Measurements from ENCODE around the gene RHOBTB3.
"Not testable (repeated sequence)": the region's sequence is repeated elsewhere in the genome, so short reads cannot be mapped to it uniquely, and the experiment has no call there.

RHOBTB3 gene

GRCh38 chr5:95836971-95837370 is 105.8 kb downstream of the RHOBTB3 start:
- H3K36me3 ChIP-seq (ENCODE audit: insufficient read depth, low read depth, low read length); H3K9me3 ChIP-seq (ENCODE audit: insufficient read depth, low read depth, low read length); H3K27me3 ChIP-seq (ENCODE audit: insufficient read depth, low read length); H3K27ac ChIP-seq (ENCODE audit: low read length); H3K9ac ChIP-seq (ENCODE audit: low read depth, low read length); H3K4me3 ChIP-seq (ENCODE audit: low read length); H3K4me1 ChIP-seq (ENCODE audit: insufficient read depth, low read length): not testable (repeated sequence)

GRCh38 chr5:95837492-95837891 is 106.4 kb downstream of the RHOBTB3 start:
- Histone ChIP-seq H3K4me1 (ENCODE audit: insufficient read depth, low read length) (no peaks in the 10 kb centered on the region), H3K9me3 (ENCODE audit: insufficient read depth, low read depth, low read length) (no peaks in the 10 kb centered on the region), H3K36me3 (ENCODE audit: insufficient read depth, low read depth, low read length) (no peaks in the 10 kb centered on the region), H3K4me3 (ENCODE audit: low read length) (no peak overlapping the region), H3K27ac (ENCODE audit: low read length) (no peak overlapping the region), H3K9ac (ENCODE audit: low read depth, low read length) (no peak overlapping the region), H3K27me3 (ENCODE audit: insufficient read depth, low read length) (no peaks in the 10 kb centered on the region)

GRCh38 chr5:95838001-95838520 is 106.9 kb downstream of the RHOBTB3 start:
- no peaks in the 10 kb centered on the region for H3K9me3 ChIP-seq (ENCODE audit: insufficient read depth, low read depth, low read length)
- H3K27ac ChIP-seq (ENCODE audit: low read length): no peak overlapping the region
- H3K36me3 ChIP-seq (ENCODE audit: insufficient read depth, low read depth, low read length): no peaks in the 10 kb centered on the region
- no peak overlapping the region for H3K4me3 ChIP-seq (ENCODE audit: low read length)
- no peaks in the 10 kb centered on the region for H3K27me3 ChIP-seq (ENCODE audit: insufficient read depth, low read length)
- H3K9ac ChIP-seq (ENCODE audit: low read depth, low read length): no peak overlapping the region
- no peaks in the 10 kb centered on the region for H3K4me1 ChIP-seq (ENCODE audit: insufficient read depth, low read length)

GRCh38 chr5:95838556-95838955 is 107.4 kb downstream of the RHOBTB3 start:
- H3K4me1 ChIP-seq (ENCODE audit: insufficient read depth, low read length): no peaks in the 10 kb centered on the region
- no peak overlapping the region for H3K9ac ChIP-seq (ENCODE audit: low read depth, low read length)
- H3K27me3 ChIP-seq (ENCODE audit: insufficient read depth, low read length): no peaks in the 10 kb centered on the region
- H3K36me3 ChIP-seq (ENCODE audit: insufficient read depth, low read depth, low read length): no peaks in the 10 kb centered on the region
- H3K9me3 ChIP-seq (ENCODE audit: insufficient read depth, low read depth, low read length): no peaks in the 10 kb centered on the region
- no peak overlapping the region for H3K4me3 ChIP-seq (ENCODE audit: low read length)
- no peak overlapping the region for H3K27ac ChIP-seq (ENCODE audit: low read length)

GRCh38 chr5:95839658-95840057 is 108.5 kb downstream of the RHOBTB3 start:
- no peak overlapping the region for H3K4me3 ChIP-seq (ENCODE audit: low read length)
- H3K27me3 ChIP-seq (ENCODE audit: insufficient read depth, low read length): no peaks in the 10 kb centered on the region
- no peaks in the 10 kb centered on the region for H3K36me3 ChIP-seq (ENCODE audit: insufficient read depth, low read depth, low read length)
- no peak overlapping the region for H3K9ac ChIP-seq (ENCODE audit: low read depth, low read length)
- H3K27ac ChIP-seq (ENCODE audit: low read length): no peak overlapping the region
- no peaks in the 10 kb centered on the region for H3K9me3 ChIP-seq (ENCODE audit: insufficient read depth, low read depth, low read length)
- no peaks in the 10 kb centered on the region for H3K4me1 ChIP-seq (ENCODE audit: insufficient read depth, low read length)

- H3K36me3 ChIP-seq (ENCODE audit: insufficient read depth, low read depth, low read length): no peaks in the 10 kb centered on the region
- H3K27me3 ChIP-seq (ENCODE audit: insufficient read depth, low read length): no peaks in the 10 kb centered on the region
- H3K4me1 ChIP-seq (ENCODE audit: insufficient read depth, low read length): no peaks in the 10 kb centered on the region
- H3K9ac ChIP-seq (ENCODE audit: low read depth, low read length): no peak overlapping the region
- H3K4me3 ChIP-seq (ENCODE audit: low read length): no peak overlapping the region
- no peak overlapping the region for H3K27ac ChIP-seq (ENCODE audit: low read length)
- H3K9me3 ChIP-seq (ENCODE audit: insufficient read depth, low read depth, low read length): no peaks in the 10 kb centered on the region
Measured at GRCh38 chr5:95840956-95841705, 110.0 kb downstream of the RHOBTB3 start.

- no peaks in the 10 kb centered on the region for H3K27me3 ChIP-seq (ENCODE audit: insufficient read depth, low read length)
- H3K9me3 ChIP-seq (ENCODE audit: insufficient read depth, low read depth, low read length): no peaks in the 10 kb centered on the region
- no peaks in the 10 kb centered on the region for H3K4me1 ChIP-seq (ENCODE audit: insufficient read depth, low read length)
- H3K4me3 ChIP-seq (ENCODE audit: low read length): no peak overlapping the region
- H3K27ac ChIP-seq (ENCODE audit: low read length): no peak overlapping the region
- H3K36me3 ChIP-seq (ENCODE audit: insufficient read depth, low read depth, low read length): no peaks in the 10 kb centered on the region
- H3K9ac ChIP-seq (ENCODE audit: low read depth, low read length): no peak overlapping the region
Measured at GRCh38 chr5:95841914-95842812, 111.0 kb downstream of the RHOBTB3 start.

- H3K27ac ChIP-seq (ENCODE audit: low read length): no peak overlapping the region
- no peaks in the 10 kb centered on the region for H3K27me3 ChIP-seq (ENCODE audit: insufficient read depth, low read length)
- no peaks in the 10 kb centered on the region for H3K36me3 ChIP-seq (ENCODE audit: insufficient read depth, low read depth, low read length)
- no peak overlapping the region for H3K9ac ChIP-seq (ENCODE audit: low read depth, low read length)
- no peak overlapping the region for H3K4me3 ChIP-seq (ENCODE audit: low read length)
- H3K4me1 ChIP-seq (ENCODE audit: insufficient read depth, low read length): no peaks in the 10 kb centered on the region
- no peaks in the 10 kb centered on the region for H3K9me3 ChIP-seq (ENCODE audit: insufficient read depth, low read depth, low read length)
Measured at GRCh38 chr5:95842854-95843544, 111.9 kb downstream of the RHOBTB3 start.

- H3K4me3 ChIP-seq (ENCODE audit: low read length): no peak overlapping the region
- H3K27ac ChIP-seq (ENCODE audit: low read length): no peak overlapping the region
- H3K36me3 ChIP-seq (ENCODE audit: insufficient read depth, low read depth, low read length): no peaks in the 10 kb centered on the region
- H3K9ac ChIP-seq (ENCODE audit: low read depth, low read length): no peak overlapping the region
- no peaks in the 10 kb centered on the region for H3K9me3 ChIP-seq (ENCODE audit: insufficient read depth, low read depth, low read length)
- H3K4me1 ChIP-seq (ENCODE audit: insufficient read depth, low read length): no peaks in the 10 kb centered on the region
- H3K27me3 ChIP-seq (ENCODE audit: insufficient read depth, low read length): no peaks in the 10 kb centered on the region
Measured at GRCh38 chr5:95843733-95844223, 112.6 kb downstream of the RHOBTB3 start.

GRCh38 chr5:95845391-95845790 is 114.3 kb downstream of the RHOBTB3 start:
- Histone ChIP-seq H3K36me3 (ENCODE audit: insufficient read depth, low read depth, low read length) (no peaks in the 10 kb centered on the region), H3K27me3 (ENCODE audit: insufficient read depth, low read length) (no peaks in the 10 kb centered on the region), H3K9me3 (ENCODE audit: insufficient read depth, low read depth, low read length) (no peaks in the 10 kb centered on the region), H3K4me1 (ENCODE audit: insufficient read depth, low read length) (no peaks in the 10 kb centered on the region), H3K9ac (ENCODE audit: low read depth, low read length) (no peak overlapping the region), H3K4me3 (ENCODE audit: low read length) (no peak overlapping the region), H3K27ac (ENCODE audit: low read length) (no peak overlapping the region)

Measured in iPS-20b (cell line).